ENCODE measurements around the gene CEACAM18.
"Not testable (repeated sequence)": the region's sequence is repeated elsewhere in the genome, so short reads cannot be mapped to it uniquely, and the experiment has no call there.

Gene CEACAM18

GRCh38 chr19:51500931-51501330, 22.6 kb downstream of the CEACAM18 start:
- not testable (repeated sequence) for DNase-seq

- no peak for DNase-seq
Observed at GRCh38 chr19:51501594-51502263, 23.4 kb downstream of the CEACAM18 start, which contains the start of gene SIGLEC12. SIGLEC12 (minus strand) TSS chr19:51501800; CDS start chr19:51501733, 67 bp downstream.

- no peak for DNase-seq
Observed at GRCh38 chr19:51503286-51503817, 25.0 kb downstream of the CEACAM18 start.

GRCh38 chr19:51503896-51504295, 25.6 kb downstream of the CEACAM18 start:
- no peak for DNase-seq

- DNase-seq: no peak
Observed at GRCh38 chr19:51505904-51506303, 27.6 kb downstream of the CEACAM18 start.

- no peak for DNase-seq
Observed at GRCh38 chr19:51507192-51507591, 28.9 kb downstream of the CEACAM18 start.

GRCh38 chr19:51507640-51508058, 29.3 kb downstream of the CEACAM18 start:
- DNase-seq: no peak

- no peak for DNase-seq
Observed at GRCh38 chr19:51508059-51508733, 29.9 kb downstream of the CEACAM18 start.

GRCh38 chr19:51509823-51510660, 31.7 kb downstream of the CEACAM18 start:
- DNase-seq: no peak

GRCh38 chr19:51511353-51511752, 33.0 kb downstream of the CEACAM18 start:
- peak in 1 of 2 experiments; percentile 52 for DNase-seq

- no peak for DNase-seq
Observed at GRCh38 chr19:51513968-51514367, 35.6 kb downstream of the CEACAM18 start.

- DNase-seq: peak; percentile 25 to 55
Observed at GRCh38 chr19:51514866-51515481, 36.6 kb downstream of the CEACAM18 start.

- DNase-seq: no peak
Observed at GRCh38 chr19:51520728-51521127, 42.4 kb downstream of the CEACAM18 start.

- no peak for DNase-seq
Observed at GRCh38 chr19:51521357-51521756, 43.0 kb downstream of the CEACAM18 start.

- no peak for DNase-seq
Observed at GRCh38 chr19:51521781-51522180, 43.4 kb downstream of the CEACAM18 start.

- no peak for DNase-seq
Observed at GRCh38 chr19:51524666-51525264, 46.4 kb downstream of the CEACAM18 start.

- no peak for DNase-seq
Observed at GRCh38 chr19:51525651-51526050, 47.3 kb downstream of the CEACAM18 start.

GRCh38 chr19:51529301-51529700, 51.0 kb downstream of the CEACAM18 start:
- no peak for DNase-seq

GRCh38 chr19:51530616-51531015, 52.3 kb downstream of the CEACAM18 start:
- DNase-seq: no peak

- DNase-seq: no peak
Observed at GRCh38 chr19:51531349-51532315, 53.3 kb downstream of the CEACAM18 start, which contains the start of gene SIGLEC6. SIGLEC6 (minus strand) TSS chr19:51531670; CDS start chr19:51531648, 22 bp downstream.

- DNase-seq: no peak
Observed at GRCh38 chr19:51535535-51535934, 57.2 kb downstream of the CEACAM18 start.

All from NCI-H1930 (cell line).